Upper lobe of left lung (tissue), 4 donors: ENCODE data around the gene ATRNL1.
"Not testable (repeated sequence)": the region's sequence is repeated elsewhere in the genome, so short reads cannot be mapped to it uniquely, and the experiment has no call there.

Source experiments
- EP300 ChIP-seq, 4 donors: sonication (generic); formaldehyde crosslinking; IDR thresholded peaks; one replicate each; pipeline ENCODE4 v1.5.1; 2017; ENCODE audit warnings: antibody characterized with exemption in 4 of 4, control low read depth in 2 of 4
- POLR2A ChIP-seq, 4 donors: fragments of 450-650 bp; IDR thresholded peaks; one replicate each; pipeline ENCODE4 v1.5.1; 2016 to 2017; ENCODE audit warnings: antibody characterized with exemption in 4 of 4, mild to moderate bottlenecking in 2 of 4
- POLR2AphosphoS5 ChIP-seq, 2 donors: sonication (generic); formaldehyde crosslinking; IDR thresholded peaks; one replicate each; pipeline ENCODE4 v1.5.1; 2017; ENCODE audit warnings: antibody characterized with exemption in 2 of 2
- TF ChIP-seq, protein P1 (sequence below), 6 experiments: fragments of 450-650 bp in 4 of 6; fragments of 200-600 bp in 2 of 6; sonication (generic) in 2 of 6; IDR thresholded peaks; one replicate each; pipeline ENCODE4 v1.5.1; 2016 to 2019; ENCODE audit warnings: antibody characterized with exemption in 6 of 6

DNA sequence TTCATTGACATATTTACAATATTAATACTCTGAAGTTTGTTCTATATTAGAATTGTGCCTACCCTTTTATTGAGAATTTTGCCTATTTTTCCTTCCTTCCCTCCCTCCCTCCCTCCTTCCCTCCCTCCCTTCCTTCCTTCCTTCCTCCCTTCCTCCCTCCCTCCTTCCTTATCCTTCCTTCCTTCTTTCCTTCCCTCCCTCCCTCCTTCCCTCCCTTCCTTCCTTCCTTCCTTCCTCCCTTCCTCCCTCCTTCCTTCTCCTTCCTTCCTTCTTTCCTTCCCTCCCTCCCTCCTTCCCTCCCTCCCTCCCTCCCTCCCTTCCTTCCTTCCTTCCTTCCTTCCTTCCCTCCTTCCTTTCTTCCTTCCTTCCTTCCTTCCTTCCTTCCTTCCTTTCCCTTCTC lies 434.5 kb downstream of the ATRNL1 start:
- TF ChIP-seq POLR2AphosphoS5, POLR2A, EP300 (IDR thresholded peaks at IDR 0.05): not testable (repeated sequence)
- TF ChIP-seq, protein P1, sequence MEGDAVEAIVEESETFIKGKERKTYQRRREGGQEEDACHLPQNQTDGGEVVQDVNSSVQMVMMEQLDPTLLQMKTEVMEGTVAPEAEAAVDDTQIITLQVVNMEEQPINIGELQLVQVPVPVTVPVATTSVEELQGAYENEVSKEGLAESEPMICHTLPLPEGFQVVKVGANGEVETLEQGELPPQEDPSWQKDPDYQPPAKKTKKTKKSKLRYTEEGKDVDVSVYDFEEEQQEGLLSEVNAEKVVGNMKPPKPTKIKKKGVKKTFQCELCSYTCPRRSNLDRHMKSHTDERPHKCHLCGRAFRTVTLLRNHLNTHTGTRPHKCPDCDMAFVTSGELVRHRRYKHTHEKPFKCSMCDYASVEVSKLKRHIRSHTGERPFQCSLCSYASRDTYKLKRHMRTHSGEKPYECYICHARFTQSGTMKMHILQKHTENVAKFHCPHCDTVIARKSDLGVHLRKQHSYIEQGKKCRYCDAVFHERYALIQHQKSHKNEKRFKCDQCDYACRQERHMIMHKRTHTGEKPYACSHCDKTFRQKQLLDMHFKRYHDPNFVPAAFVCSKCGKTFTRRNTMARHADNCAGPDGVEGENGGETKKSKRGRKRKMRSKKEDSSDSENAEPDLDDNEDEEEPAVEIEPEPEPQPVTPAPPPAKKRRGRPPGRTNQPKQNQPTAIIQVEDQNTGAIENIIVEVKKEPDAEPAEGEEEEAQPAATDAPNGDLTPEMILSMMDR (IDR thresholded peaks at IDR 0.05), result not testable (repeated sequence)
